HTR-8/SVneo (cell line): ENCODE data around the gene DDX23.
A peak's percentile ranks its signal among the peaks of the same experiment; 100 is the strongest.

ENCODE experiments used
- DNase-seq: peaks from one replicate; pipeline ENCODE4 v3.0.0; 2011; ENCODE audit warnings: low spot score, mixed read lengths; ENCODE audit not compliant: insufficient read length
- FAIRE-seq: peaks from 2 replicates; lab custom pipeline; 2011; peaks lifted over from hg19 to GRCh38; lab: Jason Lieb, UNC

The DDX23 gene

DNA sequence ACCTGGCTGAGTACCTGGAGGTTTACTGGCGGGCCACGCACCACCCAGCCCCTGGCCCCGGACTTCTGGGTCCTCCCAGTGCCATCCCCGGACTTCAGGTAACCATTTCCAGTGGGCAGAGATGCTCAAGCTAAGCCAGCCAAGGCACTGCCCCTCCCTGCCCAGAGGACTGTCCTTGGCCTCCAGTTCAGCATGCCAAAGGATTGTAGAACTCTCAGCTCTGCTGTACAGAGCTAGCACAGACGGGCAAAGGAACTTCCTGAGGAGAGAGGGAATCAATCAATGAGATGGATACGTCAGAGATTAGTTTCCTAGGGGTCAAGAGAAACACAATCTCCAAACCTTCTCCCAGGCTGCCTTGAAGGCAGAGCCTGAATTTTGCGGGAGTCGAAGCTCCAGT is 24.9 kb downstream of the DDX23 start:
- no peak for DNase-seq
- FAIRE-seq = no peak

DNA sequence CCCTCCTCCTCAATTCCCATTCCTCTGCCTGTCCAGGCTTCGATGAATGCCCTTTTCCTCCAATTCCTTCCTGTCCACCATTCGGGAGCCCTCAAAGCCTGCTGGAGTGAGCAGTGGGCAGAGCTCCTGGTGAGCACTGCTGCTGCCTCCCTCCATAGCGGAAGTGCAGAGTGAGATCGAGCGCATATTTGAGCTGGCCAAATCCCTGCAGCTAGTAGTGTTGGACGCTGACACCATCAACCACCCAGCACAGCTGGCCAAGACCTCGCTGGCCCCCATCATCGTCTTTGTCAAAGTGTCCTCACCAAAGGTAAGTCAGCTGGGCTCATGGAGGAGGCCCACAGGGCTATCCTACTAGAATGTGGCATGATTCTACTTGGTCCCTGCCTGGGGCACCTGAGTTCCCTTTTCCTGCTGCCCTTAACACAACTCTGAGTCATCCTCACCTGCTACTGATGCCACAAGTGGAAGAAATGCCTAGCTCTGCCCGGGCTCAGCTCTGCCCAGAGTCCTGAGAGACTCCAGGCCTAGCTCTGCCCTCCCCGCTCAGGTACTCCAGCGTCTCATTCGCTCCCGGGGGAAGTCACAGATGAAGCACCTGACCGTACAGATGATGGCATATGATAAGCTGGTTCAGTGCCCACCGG is 25.6 kb downstream of the DDX23 start:
- FAIRE-seq = no peak

DNA sequence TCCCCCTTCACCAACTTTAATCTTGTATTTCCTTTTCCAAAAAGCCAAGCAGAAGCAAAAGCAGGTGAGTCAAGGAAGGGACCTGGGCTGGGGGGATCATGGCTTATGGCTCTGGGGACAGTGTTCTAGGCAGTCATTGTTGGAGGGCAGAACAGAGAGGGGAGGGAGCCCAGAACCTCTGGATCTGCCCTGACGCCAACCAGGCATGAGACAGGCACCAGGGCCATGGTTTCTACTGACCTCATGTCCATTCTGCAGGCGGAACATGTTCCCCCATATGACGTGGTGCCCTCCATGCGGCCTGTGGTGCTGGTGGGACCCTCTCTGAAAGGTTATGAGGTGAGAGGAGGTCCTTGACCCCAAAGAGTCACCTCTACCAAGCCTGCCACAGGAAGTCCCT is 27.1 kb downstream of the DDX23 start:
- DNase-seq (no peak), FAIRE-seq (no peak)

More for the DNA sequence above, 25.6 kb downstream of the DDX23 start:
- no peak for DNase-seq

DNA sequence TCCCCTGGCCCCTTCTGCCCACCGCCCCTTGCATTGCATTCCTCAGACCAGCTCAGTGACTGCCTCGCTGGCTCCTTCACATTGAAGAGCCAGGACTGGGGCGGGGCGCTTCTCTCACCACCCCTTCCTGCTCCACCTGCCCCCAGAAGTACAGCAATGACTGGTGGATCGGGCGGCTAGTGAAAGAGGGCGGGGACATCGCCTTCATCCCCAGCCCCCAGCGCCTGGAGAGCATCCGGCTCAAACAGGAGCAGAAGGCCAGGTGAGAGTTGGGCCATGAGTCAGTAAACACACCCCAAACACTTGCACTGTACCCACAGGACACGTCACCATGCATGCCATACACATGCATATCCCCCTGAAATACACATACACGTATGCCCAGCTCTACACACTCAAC is 27.9 kb downstream of the DDX23 start:
- FAIRE-seq = no peak
- no peak for DNase-seq

DNA sequence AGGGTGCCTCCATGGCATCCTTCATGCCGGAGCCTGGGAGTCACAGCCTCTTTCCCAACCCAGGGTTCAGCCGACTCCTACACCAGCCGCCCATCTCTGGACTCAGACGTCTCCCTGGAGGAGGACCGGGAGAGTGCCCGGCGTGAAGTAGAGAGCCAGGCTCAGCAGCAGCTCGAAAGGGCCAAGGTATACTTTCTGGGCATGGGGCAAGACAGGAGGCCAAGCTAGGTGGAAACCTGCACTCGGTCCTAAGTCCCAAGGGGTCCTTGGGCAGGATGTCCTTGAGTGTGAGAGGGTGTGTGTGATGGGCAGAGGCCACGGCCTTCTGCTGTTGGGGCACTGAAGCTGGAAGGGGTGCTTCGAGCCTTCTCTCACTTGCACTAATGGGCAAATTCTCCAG is 28.7 kb downstream of the DDX23 start:
- FAIRE-seq (no peak), DNase-seq (no peak)

DNA sequence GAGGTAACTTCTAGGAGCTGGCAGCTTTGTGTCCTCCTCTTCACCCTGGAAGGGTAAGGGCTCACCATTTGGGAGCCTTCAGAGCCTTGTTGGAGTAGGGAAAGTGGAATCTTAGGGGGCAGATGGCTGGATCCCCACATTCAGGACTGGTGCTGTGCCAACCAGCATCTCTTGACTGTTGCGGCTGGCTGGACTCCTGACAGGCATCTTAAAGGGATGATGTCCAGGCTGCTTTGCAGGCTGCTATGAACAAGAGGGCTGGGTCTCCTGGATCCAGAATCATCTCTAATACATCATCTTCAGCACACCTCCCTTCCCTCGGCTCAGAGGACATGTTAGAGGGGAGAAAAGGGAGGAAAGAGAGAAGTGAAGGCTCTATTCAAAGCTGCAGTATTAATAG is 29.3 kb downstream of the DDX23 start:
- DNase-seq = no peak
- FAIRE-seq = no peak

DNA sequence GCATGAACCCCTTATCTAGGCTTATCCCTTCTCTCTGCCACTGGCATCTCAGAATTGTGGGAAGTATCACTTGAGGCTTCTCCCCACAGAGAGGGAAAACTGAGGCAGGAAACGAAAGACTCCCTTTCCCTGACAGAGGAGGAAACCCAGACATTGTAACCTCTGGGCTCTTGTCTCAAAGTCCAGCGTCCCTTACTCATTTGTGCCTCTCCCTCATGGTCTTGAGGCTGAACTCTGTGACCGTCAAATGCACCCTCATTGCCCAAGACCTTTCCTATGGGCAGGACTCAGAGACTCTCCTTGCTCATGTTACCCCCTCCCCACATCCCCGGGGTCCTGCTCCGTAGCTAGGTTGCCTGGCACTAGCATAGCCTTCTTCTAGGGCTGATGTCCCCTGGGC is 29.8 kb downstream of the DDX23 start:
- DNase-seq (no peak), FAIRE-seq (no peak)

DNA sequence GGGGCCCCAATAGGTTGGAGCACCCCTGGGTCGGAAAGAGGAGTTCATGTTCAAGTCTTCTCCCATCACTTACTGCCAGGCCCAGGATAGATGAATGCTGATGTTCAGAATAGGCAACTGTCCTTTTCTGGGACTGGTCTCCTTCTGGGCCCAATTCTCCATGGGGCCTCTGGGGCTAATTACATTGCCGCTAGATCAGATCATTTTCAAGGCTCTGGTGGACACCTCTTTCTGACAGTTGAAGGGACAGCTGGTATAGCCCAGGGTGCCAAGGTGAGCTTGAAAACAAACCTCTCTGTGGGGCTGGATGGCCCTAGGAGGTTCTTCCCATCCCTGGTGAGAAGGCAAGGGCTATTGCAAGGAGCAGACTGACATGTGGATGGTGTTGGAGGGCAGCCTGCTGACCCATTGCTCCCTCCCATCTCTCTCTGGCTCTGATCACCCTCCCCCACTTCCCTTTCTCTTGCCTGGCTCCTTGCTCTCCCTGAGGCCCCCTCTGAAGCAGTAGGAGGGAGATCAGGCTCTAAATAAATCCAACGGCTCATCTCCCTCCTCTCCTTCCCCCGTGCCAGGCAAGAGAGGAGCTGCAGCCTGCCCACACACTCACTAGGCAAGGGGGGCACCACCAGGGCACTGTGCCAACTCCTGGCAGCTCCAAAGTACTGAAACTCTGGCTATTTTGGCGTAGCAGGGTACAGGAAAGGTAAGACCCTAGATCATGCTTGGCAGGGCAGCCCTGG is 31.8 kb downstream of the DDX23 start:
- DNase-seq (no peak), FAIRE-seq (no peak)

DNA sequence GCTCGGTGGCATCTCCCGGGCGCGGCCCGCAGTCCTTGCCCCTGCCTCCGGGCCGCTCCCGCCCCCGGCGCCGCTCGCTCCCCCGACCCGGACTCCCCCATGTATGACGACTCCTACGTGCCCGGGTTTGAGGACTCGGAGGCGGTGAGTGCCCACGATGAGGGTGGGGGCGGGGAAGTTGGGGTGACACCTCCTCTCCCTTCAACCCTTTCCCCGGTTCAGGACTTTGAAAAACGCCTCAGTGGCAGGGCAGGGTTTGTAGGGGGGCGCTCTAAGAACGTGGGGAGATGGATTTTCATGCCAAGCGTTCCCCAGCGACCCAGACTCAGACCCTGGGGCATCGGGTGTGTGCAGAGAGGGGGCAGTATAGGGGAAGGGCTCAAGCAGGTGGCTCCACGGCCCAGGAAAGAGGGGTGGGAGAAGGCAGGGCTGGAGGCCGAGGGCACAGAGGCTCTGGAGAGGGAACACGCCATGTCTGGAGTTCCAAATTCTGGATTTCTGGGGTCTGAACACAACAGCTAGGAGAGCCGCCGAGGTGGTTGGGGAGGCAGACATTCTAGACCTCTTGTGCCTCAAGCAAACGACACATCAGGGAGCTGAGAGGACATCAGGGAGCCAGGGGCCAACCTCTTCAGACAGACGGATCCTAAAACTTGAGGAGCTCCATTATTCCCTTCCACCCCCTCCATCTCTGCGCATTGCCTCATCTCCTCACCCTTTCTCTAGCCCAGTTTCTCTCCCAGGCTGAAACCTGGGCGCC is 33.0 kb downstream of the DDX23 start:
- no peak for FAIRE-seq
- no peak for DNase-seq

DNA sequence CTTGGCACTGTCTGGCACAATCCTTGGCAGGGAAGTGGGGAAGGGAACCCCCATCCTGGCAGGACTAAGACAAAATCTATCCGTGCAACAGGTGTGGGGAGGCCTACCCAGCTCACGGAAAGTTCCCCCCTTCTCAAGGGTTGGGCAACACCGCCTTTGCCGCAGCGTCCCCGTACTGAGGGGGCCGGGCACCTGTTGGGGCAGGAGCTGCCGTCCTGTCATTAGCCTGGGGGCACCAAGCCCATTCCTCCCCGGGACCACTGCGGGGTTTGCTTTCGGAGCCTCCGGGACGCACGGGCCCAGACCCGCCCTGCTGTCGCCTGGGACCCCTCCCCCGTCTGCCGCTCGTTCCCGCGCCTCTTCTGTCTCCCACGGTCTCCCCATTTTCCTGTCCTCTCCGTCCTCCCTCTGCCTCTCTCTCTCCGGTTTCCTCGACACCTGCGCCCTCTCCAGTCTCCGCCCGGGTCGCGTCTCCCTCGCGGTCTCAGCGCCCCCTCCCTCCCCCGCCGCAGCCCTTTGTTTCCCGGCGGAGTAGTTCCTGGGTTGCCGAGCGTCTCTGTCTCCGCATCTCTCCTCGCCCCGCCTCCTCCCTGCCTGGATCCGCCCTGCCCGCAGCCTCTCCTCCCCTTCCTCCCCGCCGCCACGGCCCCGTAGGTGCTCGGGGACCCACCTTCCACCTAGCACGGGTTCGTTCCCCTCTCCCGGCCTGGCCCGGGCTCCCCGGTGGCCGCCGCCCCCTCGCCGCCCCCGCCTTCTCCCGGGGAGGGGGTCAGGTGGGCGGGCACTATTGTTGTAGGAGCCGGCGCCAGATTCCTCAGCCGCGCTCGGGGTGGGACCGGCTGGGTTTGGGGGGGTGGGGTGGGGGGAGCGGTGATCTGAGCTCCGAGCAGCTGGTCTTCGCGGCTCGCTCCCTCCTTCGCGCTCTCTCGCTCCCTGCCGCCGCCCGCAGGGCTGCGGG is 33.8 kb downstream of the DDX23 start, which contains the start of gene CACNB3:
Gene CACNB3, plus strand, starts transcription at position 624 of the 958 bp plus-strand sequence. CDS start 434 bp downstream, outside the sequence.
- peak; percentile 67 for DNase-seq
- no peak for FAIRE-seq

DNA sequence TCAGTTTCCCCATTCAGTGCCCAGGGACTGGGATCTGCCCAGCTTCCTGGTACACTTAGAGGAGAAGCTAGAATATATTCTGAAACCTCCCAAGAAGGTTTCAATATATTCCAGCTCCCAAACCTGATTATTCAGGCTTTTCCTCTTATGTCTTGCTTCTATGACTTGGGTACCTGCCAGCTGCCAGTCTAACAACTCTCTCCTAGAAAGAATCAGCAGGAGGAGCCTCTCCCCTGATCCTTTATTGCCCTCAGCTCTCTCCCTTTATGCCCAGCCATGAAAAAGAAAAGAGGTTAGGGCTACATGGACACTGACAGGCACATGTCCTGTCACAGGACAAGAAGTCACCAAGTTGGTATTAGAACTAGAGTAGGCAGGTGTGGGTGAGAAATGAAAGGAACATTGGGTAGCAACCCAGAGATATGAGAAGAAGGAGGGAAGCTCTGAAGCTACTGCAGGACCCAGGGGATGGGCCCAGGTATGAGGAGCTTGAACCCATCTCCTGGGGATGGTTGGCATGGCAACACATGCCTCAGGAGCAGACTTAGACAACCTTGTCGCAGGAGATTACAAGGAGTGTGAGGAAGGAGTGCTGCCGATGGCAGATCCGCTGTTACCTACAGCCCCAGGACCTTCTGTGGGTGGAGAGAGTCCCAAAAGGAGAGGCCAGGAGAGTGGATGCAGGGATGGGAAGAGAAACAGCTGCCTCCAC is 35.7 kb downstream of the DDX23 start:
- DNase-seq (no peak), FAIRE-seq (no peak)

DNA sequence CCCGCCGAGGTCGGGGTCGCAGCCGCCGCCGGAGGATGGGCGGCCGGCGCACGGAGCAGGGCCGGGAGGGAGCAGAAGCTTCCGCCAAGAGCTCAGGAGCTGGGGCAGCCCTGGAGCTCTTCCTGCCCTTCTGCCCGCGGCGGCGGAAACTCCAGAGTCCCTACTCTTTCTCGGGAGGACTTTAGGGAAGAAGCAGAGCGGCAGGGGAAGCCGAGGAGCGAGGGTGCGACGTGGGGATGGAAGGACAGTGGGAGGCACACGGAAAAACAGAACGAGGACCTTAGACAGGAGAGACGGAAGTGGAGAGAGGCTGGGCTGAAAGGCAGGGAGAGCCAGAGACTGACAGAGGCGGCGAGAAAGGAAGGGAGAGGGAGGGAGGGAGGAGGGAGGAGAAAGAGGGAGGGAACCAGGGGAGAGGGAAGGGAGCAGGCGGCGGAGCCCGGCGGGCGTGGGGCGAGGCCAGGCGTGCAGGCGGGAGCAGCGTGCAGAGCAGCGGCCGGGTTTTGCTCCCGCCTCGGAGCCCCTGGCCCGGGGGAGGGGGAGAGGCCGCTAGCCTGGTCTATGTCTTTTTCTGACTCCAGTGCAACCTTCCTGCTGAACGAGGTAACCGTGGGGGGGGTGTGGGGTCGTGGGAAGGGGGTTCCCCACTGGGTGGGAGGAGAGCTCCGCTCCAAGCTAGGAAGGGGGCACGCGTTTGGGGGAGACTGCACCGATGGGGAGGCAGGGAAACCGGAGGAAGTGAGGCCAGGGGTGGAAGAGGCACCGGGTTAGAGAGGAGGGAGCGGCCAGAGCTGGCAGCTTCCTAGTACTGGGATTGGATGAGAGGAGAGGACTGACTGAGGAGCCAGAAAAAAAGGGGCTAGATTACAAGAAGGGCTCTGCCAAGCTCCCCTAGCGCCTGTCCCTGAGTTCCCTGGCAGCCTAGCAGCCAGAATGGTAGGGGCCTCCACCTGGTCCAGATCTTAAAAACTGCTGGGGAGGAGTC is 36.5 kb downstream of the DDX23 start:
- DNase-seq = peak; percentile 69

DNA sequence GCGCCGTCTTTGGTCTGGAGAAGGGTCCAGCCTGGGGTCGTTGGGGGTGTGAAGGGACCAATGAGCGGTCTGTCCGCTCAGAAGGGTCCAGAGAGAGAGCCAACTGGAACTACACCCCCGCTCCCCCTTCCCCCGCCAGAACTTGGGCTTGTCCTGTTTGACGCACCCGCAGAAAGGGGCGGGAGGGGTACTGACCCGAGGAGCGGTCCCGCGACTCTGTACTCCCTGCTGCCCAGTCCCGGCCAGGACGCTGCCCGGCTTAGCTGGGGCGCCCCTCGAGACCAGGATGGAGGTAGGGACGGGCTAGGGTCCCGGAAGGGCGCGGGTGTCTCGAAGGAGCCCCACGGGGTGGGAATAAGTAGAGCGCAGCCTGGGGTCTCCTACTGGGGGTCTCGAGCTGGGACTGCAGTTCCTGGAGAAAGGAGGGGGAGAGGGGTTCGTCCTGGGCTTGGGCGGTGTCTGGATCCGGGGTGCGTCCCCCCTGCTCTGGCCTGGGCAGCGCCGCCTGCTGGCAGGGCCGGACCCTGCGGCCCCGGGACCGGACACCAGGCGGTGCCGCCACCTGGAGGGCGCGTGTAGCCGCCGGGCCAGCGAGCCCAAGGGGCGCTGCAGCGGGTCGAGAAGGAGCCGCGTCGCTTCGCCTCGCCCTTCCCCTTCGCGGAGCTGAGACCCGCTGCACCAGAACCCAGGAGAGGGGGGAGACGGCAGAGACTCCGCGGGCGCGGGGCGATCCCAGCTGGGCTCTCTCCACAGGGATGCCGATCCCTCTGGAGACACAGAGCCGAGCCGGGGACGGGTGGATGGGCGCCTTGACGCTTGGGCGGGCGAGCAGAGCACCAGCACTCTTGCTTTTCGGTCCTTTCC is 37.5 kb downstream of the DDX23 start:
- DNase-seq = peak; percentile 85
- peak; percentile 88 for FAIRE-seq

More for the DNA sequence above, 36.5 kb downstream of the DDX23 start:
- peak; percentile 93 for FAIRE-seq

DNA sequence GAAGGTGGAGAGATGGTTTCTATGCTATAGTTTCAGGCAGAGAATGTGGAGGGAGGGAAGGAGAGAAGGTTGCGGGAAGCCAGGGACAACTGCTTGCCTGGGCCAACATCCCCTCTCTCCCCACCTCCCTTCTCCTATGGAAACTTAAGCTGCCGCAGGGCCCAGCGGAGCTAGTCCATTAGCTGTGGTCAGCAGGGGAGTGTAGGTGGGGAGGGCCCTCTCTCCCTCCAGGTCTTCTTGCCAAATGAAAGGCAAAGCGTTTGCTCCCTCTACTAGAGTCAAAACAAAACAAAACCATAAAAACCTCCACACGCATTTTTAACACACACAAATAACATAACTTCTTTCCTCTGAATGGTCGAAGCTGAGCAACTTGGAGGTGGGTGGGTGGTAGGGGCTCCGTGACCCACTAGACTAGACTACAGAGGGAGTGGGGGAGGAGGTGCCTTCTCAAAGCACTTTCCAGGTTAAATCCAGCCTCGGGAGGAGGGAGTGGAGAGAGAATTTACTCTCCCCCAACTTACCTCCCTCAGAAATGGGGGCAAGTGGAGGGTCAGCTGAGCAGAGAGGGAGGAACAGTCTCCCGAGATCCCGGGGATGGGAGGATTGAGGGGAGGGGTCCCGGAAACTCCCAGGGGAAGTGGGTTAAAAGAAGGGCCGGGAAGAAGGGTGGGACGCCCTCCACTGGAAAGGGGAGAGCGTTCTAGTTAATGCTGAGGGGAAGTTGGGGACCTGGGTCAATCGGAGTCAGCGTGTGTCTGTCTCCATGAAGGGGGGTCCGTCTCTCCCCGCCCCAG is 38.3 kb downstream of the DDX23 start:
- FAIRE-seq (no peak), DNase-seq (no peak)

DNA sequence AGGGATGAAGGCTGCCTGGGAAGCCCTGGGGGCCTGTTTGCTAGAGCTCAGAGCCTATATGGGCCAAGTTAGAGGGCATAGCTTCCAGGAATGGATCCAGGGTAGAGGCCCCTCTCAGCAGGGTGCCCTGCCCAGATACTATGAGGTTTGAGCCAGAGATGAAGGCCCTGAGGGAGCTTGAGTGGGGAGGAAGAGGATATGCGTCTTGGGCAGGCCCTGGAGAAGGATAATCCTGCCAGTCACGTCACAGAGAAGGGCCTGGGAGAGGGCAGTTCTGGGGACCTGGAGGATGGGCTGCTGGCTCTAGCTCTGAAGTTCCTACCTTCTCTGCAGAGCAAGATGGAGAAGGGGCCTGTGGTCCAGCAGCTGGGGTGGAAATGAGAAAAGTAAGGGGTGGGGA is 39.6 kb downstream of the DDX23 start:
- DNase-seq (no peak), FAIRE-seq (no peak)

DNA sequence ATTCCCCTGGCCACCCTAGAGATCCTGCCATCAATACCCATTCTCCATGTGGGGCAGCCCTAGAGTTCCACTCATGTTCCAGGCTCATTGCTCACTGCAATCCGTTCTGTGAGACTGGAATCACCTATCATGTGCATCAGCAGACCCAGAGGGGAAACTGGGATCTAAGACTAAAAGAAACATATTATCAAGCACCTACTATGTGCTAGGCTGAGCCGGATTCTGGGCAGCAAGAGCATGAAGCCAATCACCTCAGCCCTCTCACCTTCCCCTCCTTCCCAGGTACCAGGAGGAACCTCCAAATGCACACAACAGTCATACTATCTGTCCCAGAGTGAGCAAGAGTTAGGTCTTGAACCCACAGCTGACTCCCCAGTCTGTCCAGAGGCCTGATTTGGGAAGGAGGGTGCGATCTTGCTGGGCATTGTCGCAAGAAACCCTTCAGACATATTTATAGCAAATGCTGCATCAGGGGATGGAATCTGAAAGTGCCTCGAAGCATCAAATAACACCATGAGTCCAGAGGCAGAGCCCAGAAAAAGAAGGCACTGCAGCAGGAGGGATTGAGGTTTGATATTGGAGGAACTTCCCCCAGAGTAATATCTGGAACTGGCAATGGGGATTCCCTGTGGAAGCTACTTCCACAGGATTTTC is 40.4 kb downstream of the DDX23 start:
- no peak for DNase-seq
- peak; percentile 40 for FAIRE-seq
